ENCODE data around the gene NEDD9. TPM values are rescaled to one million over a fixed set of nuclear protein-coding genes. Genes with fewer than 3 reads are reported as not detected.

NEDD9 gene
- total and polyA plus RNA-seq, 2 experiments from 2014 or later = 4.4 to 13.0 TPM

- Histone ChIP-seq H3K4me2 (peak overlapping the region; percentile 56), H3K27me3 (ENCODE audit: insufficient read depth) (no peaks in the 10 kb centered on the region), H3K36me3 (ENCODE audit: insufficient read depth) (no peaks in the 10 kb centered on the region), H2AFZ (no peak overlapping the region), H3K9me2 (ENCODE audit: insufficient read depth) (no peaks in the 10 kb centered on the region), H4K20me1 (replicated peaks; ENCODE audit: insufficient read depth) (no peaks in the 10 kb centered on the region), H3K4me1 (ENCODE audit: insufficient read depth) (peaks cover 54% of the 10 kb centered on the region), H3K79me2 (replicated peaks; ENCODE audit: insufficient read depth) (no peaks in the 10 kb centered on the region), H3F3A (replicated peaks; ENCODE audit: low read depth) (no peaks in the 10 kb centered on the region; the same call in none of the 2 replicates), H3K4me3 (peak overlapping the region; percentile 18), H3K27ac (ENCODE audit: low read depth) (peak overlapping the region; percentile 92)
- Mint-ChIP-seq H3K27ac (peak overlapping the region; percentile 63), H3K9me3 (peaks cover 8% of the 10 kb centered on the region; the same call in 2 of the 3 replicates), H3K4me1 (peaks cover 53% of the 10 kb centered on the region), H3K27me3 (ENCODE audit: insufficient read depth, low read depth, poor library complexity) (peaks cover 2% of the 10 kb centered on the region), H3K4me3 (0 out of 3 replicates have a peak overlapping the region, but pooled peaks have one; percentile 10), H3K36me3 (ENCODE audit: low read depth) (peaks cover 23% of the 10 kb centered on the region)
- TF ChIP-seq NANOG (IDR thresholded peaks at IDR 0.05; ENCODE audit: borderline replicate concordance) = 0 out of 2 replicates have a peak, but pooled peaks have one; percentile 4
- no peak for TF ChIP-seq EZH2phosphoT487 (IDR thresholded peaks at IDR 0.05; ENCODE audit: unreplicated experiment)
- ATAC-seq (peak; percentile 24; the same call in 1 of the 3 replicates), DNase-seq (ENCODE audit: low spot score) (peak; percentile 33)
Observed at GRCh38 chr6:11197175-11197536, 35.3 kb downstream of the NEDD9 start.

GRCh38 chr6:11196511-11197174 is 35.8 kb downstream of the NEDD9 start:
- Histone ChIP-seq H3K4me2 (peak overlapping the region; percentile 56), H3K79me2 (replicated peaks; ENCODE audit: insufficient read depth) (no peaks in the 10 kb centered on the region), H3K4me3 (peak overlapping the region; percentile 18), H3K9me2 (ENCODE audit: insufficient read depth) (no peaks in the 10 kb centered on the region), H3K27ac (ENCODE audit: low read depth) (peak overlapping the region; percentile 92), H3K36me3 (ENCODE audit: insufficient read depth) (no peaks in the 10 kb centered on the region), H3K27me3 (ENCODE audit: insufficient read depth) (no peaks in the 10 kb centered on the region), H3K4me1 (ENCODE audit: insufficient read depth) (peaks cover 52% of the 10 kb centered on the region), H4K20me1 (replicated peaks; ENCODE audit: insufficient read depth) (no peaks in the 10 kb centered on the region), H2AFZ (no peak overlapping the region), H3F3A (replicated peaks; ENCODE audit: low read depth) (no peaks in the 10 kb centered on the region; the same call in none of the 2 replicates)
- peaks cover 2% of the 10 kb centered on the region for H3K27me3 Mint-ChIP-seq (ENCODE audit: insufficient read depth, low read depth, poor library complexity)
- no peak for TF ChIP-seq EZH2phosphoT487 (IDR thresholded peaks at IDR 0.05; ENCODE audit: unreplicated experiment)
- peaks cover 8% of the 10 kb centered on the region; the same call in 2 of the 3 replicates for H3K9me3 Mint-ChIP-seq
- peak overlapping the region; percentile 63 for H3K27ac Mint-ChIP-seq
- ATAC-seq (no peak; the same call in 2 of the 3 replicates), DNase-seq (ENCODE audit: low spot score) (peak; percentile 59)
- H3K36me3 Mint-ChIP-seq (ENCODE audit: low read depth) = peaks cover 25% of the 10 kb centered on the region
- H3K4me1 Mint-ChIP-seq = peaks cover 50% of the 10 kb centered on the region
- peak overlapping the region; percentile 10; the same call in 1 of the 3 replicates for H3K4me3 Mint-ChIP-seq

- peak overlapping the region; percentile 2; the same call in 1 of the 3 replicates for H3K4me3 Mint-ChIP-seq
- H3K4me1 ChIP-seq (ENCODE audit: insufficient read depth) = peaks cover 46% of the 10 kb centered on the region
- H3K79me2 ChIP-seq (replicated peaks; ENCODE audit: insufficient read depth) = no peaks in the 10 kb centered on the region
- H4K20me1 ChIP-seq (replicated peaks; ENCODE audit: insufficient read depth) = no peaks in the 10 kb centered on the region
- peaks cover 4% of the 10 kb centered on the region; the same call in 1 of the 2 replicates for H3K36me3 ChIP-seq (ENCODE audit: insufficient read depth)
- TF ChIP-seq NANOG (IDR thresholded peaks at IDR 0.05; ENCODE audit: borderline replicate concordance) (peak; percentile 94), REST (IDR thresholded peaks at IDR 0.05; ENCODE audit: unreplicated experiment) (no peak)
- H3K27ac ChIP-seq (ENCODE audit: low read depth) = peak overlapping the region; percentile 92
- no peaks in the 10 kb centered on the region for H3K9me2 ChIP-seq (ENCODE audit: insufficient read depth)
- no peaks in the 10 kb centered on the region for H3K27me3 ChIP-seq (ENCODE audit: insufficient read depth)
- DNase-seq (ENCODE audit: low spot score) = peak; percentile 57
- peak overlapping the region; percentile 87 for H3K27ac Mint-ChIP-seq
- no peaks in the 10 kb centered on the region; the same call in none of the 2 replicates for H3F3A ChIP-seq (replicated peaks; ENCODE audit: low read depth)
- no peak overlapping the region for H2AFZ ChIP-seq
- peak overlapping the region; percentile 49 for H3K4me2 ChIP-seq
- peak; percentile 28 for ATAC-seq
- peak overlapping the region; percentile 6; the same call in 1 of the 2 replicates for H3K4me3 ChIP-seq
- peaks cover 8% of the 10 kb centered on the region; the same call in 2 of the 3 replicates for H3K9me3 Mint-ChIP-seq
- H3K4me1 Mint-ChIP-seq = peaks cover 55% of the 10 kb centered on the region
- H3K27me3 Mint-ChIP-seq (ENCODE audit: insufficient read depth, low read depth, poor library complexity) = peaks cover 2% of the 10 kb centered on the region
- peaks cover 43% of the 10 kb centered on the region for H3K36me3 Mint-ChIP-seq (ENCODE audit: low read depth)
Observed at GRCh38 chr6:11194356-11195218, 37.9 kb downstream of the NEDD9 start.

Data from GM23338 (cell line).